Neuronal stem cell (in vitro differentiated cells): ENCODE data around the gene AGO4.

Source experiments
- DNase-seq: peaks from one replicate; pipeline ENCODE4 v3.0.0-alpha.2; 2013; ENCODE audit warnings: low spot score
- H2AFZ ChIP-seq: one replicate; pipeline ENCODE4 v1.6.1; 2013; ENCODE audit warnings: mild to moderate bottlenecking, low read length, inconsistent platforms
- H2AK5ac ChIP-seq: 2 replicates; pipeline ENCODE4 v1.6.1; 2013; ENCODE audit warnings: low read depth, mild to moderate bottlenecking, inconsistent platforms, low read length, moderate library complexity, mixed read lengths
- H2BK120ac ChIP-seq: 2 replicates; pipeline ENCODE4 v1.6.1; 2013; ENCODE audit warnings: low read depth, mild to moderate bottlenecking, inconsistent platforms, low read length, moderate library complexity, mixed read lengths
- H2BK12ac ChIP-seq: one replicate; pipeline ENCODE4 v1.6.1; 2013; ENCODE audit warnings: low read length, inconsistent platforms
- H2BK15ac ChIP-seq: 2 replicates; pipeline ENCODE4 v1.6.1; 2013; ENCODE audit warnings: mild to moderate bottlenecking, low read length, inconsistent platforms, mixed read lengths
- H2BK5ac ChIP-seq: one replicate; pipeline ENCODE4 v1.6.1; 2013; ENCODE audit warnings: inconsistent platforms, mild to moderate bottlenecking, low read length, moderate library complexity
- H3K14ac ChIP-seq: one replicate; pipeline ENCODE4 v1.6.1; 2013; ENCODE audit warnings: low read length, inconsistent platforms
- H3K18ac ChIP-seq: 2 replicates; pipeline ENCODE4 v1.6.1; 2013; ENCODE audit warnings: low read length, inconsistent platforms
- H3K23ac ChIP-seq: 2 replicates; pipeline ENCODE4 v1.6.1; 2013; ENCODE audit warnings: low read depth, mild to moderate bottlenecking, mixed read lengths, low read length, inconsistent platforms; ENCODE audit not compliant: poor library complexity
- H3K27ac ChIP-seq: replicated peaks from 3 replicates; pipeline ENCODE4 v1.5.1; 2013; ENCODE audit warnings: low read length, inconsistent platforms
- H3K27me3 ChIP-seq, 3 experiments: 2 replicates each; pipeline ENCODE4 v1.6.1; 2013; ENCODE audit warnings: low read length in 3 of 3, mild to moderate bottlenecking in 2 of 3, inconsistent platforms in 1 of 3, low read depth in 1 of 3, mixed read lengths in 1 of 3, moderate library complexity in 1 of 3; ENCODE audit not compliant: control insufficient read depth in 3 of 3, insufficient read depth in 3 of 3
- H3K36me3 ChIP-seq, 2 donors: replicated peaks in 1 of 2; 2 replicates each; pipeline ENCODE4 v1.6.1; 2013; ENCODE audit warnings: low read length in 2 of 2; ENCODE audit not compliant: control insufficient read depth in 2 of 2, insufficient read depth in 2 of 2
- H3K4ac ChIP-seq: 2 replicates; pipeline ENCODE4 v1.6.1; 2013; ENCODE audit warnings: inconsistent platforms, mild to moderate bottlenecking, low read length, moderate library complexity
- H3K4me1 ChIP-seq, 2 donors: 1 replicate in 1 of 2; 2 replicates in 1 of 2; pipeline ENCODE4 v1.6.1; 2013; ENCODE audit warnings: low read length in 2 of 2, low read depth in 1 of 2; ENCODE audit not compliant: control insufficient read depth in 2 of 2, insufficient read depth in 1 of 2
- H3K4me2 ChIP-seq: one replicate; pipeline ENCODE4 v1.6.1; 2013; ENCODE audit warnings: mild to moderate bottlenecking, low read length, inconsistent platforms; ENCODE audit not compliant: insufficient read depth, poor library complexity, severe bottlenecking
- H3K4me3 ChIP-seq, 2 donors: 2 replicates each; pipeline ENCODE4 v1.5.1; 2013; ENCODE audit warnings: low read length in 2 of 2, mild to moderate bottlenecking in 2 of 2, inconsistent platforms in 1 of 2, moderate library complexity in 1 of 2
- H3K79me1 ChIP-seq: one replicate; pipeline ENCODE4 v1.6.1; 2013; ENCODE audit warnings: low read depth, mild to moderate bottlenecking, inconsistent platforms, low read length, moderate library complexity
- H3K9ac ChIP-seq: one replicate; pipeline ENCODE4 v1.6.1; 2013; ENCODE audit warnings: mild to moderate bottlenecking, low read depth, low read length, inconsistent platforms; ENCODE audit not compliant: poor library complexity
- H3K9me3 ChIP-seq, 2 donors: replicated peaks in 1 of 2; 2 replicates each; pipeline versions ENCODE3 to v1.6.1; 2013; ENCODE audit warnings: low read length in 2 of 2, mild to moderate bottlenecking in 2 of 2, inconsistent platforms in 1 of 2, low read depth in 1 of 2, mixed read lengths in 1 of 2, moderate library complexity in 1 of 2; ENCODE audit not compliant: control insufficient read depth in 2 of 2, insufficient read depth in 1 of 2
- H4K8ac ChIP-seq: one replicate; pipeline ENCODE4 v1.6.1; 2013; ENCODE audit warnings: low read depth, mild to moderate bottlenecking, inconsistent platforms, low read length, moderate library complexity
- H4K91ac ChIP-seq: one replicate; pipeline ENCODE4 v1.6.1; 2013; ENCODE audit warnings: low read length, low read depth, mild to moderate bottlenecking, inconsistent platforms; ENCODE audit not compliant: poor library complexity
- WGBS, 2 donors: extraction: QIAGEN DNeasy Blood & Tissue Kit; methylation state at CpG; one replicate each; pipeline ENCODE4 v1.1.7; 2013; ENCODE audit warnings: missing lambda C conversion rate in 2 of 2, mixed read lengths in 1 of 2; ENCODE audit not compliant: insufficient read length in 2 of 2, insufficient replicate concordance in 1 of 2; ENCODE audit errors: extremely low coverage in 2 of 2; 5-methylcytosine and 5-hydroxymethylcytosine counted together

Gene AGO4

GRCh38 chr1:35894183-35894582, 86.4 kb downstream of the AGO4 start:
- H3K36me3 ChIP-seq, result peaks cover 26 to 97% of the 10 kb centered on the region in 2 donors

GRCh38 chr1:35894656-35895055, 86.8 kb downstream of the AGO4 start:
- Histone ChIP-seq H3K4me2 (no peak overlapping the region), H3K9ac (no peak overlapping the region), H3K23ac (no peak overlapping the region), H2AFZ (no peak overlapping the region), H4K91ac (no peak overlapping the region), H3K18ac (no peak overlapping the region), H2BK12ac (no peak overlapping the region), H3K14ac (no peak overlapping the region), H3K27ac (no peak overlapping the region), H3K4ac (no peak overlapping the region), H2BK15ac (no peak overlapping the region), H3K4me3 (no peak overlapping the region), H2BK120ac (no peak overlapping the region), H4K8ac (no peak overlapping the region), H3K36me3 (peaks cover 25 to 98% of the 10 kb centered on the region in 2 donors), H3K9me3 (no peaks in the 10 kb centered on the region), H2BK5ac (no peak overlapping the region), H3K4me1 (no peaks in the 10 kb centered on the region), H3K79me1 (peaks cover 2% of the 10 kb centered on the region), H2AK5ac (no peak overlapping the region), H3K27me3 (no peaks in the 10 kb centered on the region)
- no CpG with 5 or more reads among the region's 1 CpG for WGBS, 2 donors
- no peak for DNase-seq

More at GRCh38 chr1:35894183-35894582, 86.4 kb downstream of the AGO4 start:
- H3K14ac ChIP-seq, result no peak overlapping the region
- H3K18ac ChIP-seq, result no peak overlapping the region
- H3K9me3 ChIP-seq, result no peaks in the 10 kb centered on the region
- H3K23ac ChIP-seq, result no peak overlapping the region
- no peak overlapping the region for H3K4ac ChIP-seq
- H2BK5ac ChIP-seq, result no peak overlapping the region
- WGBS, 2 donors, result no CpG with 5 or more reads among the region's 6 CpGs
- no peak overlapping the region for H2BK12ac ChIP-seq
- peaks cover 4% of the 10 kb centered on the region for H3K79me1 ChIP-seq
- H3K27ac ChIP-seq, result no peak overlapping the region
- H2BK15ac ChIP-seq, result no peak overlapping the region
- no peak overlapping the region for H3K4me2 ChIP-seq
- no peak overlapping the region for H2AFZ ChIP-seq
- no peak overlapping the region for H2AK5ac ChIP-seq
- H3K4me3 ChIP-seq, result no peak overlapping the region
- no peak overlapping the region for H3K9ac ChIP-seq
- H3K27me3 ChIP-seq, result no peaks in the 10 kb centered on the region
- no peaks in the 10 kb centered on the region for H3K4me1 ChIP-seq
- DNase-seq, result no peak
- H4K91ac ChIP-seq, result no peak overlapping the region
- H4K8ac ChIP-seq, result no peak overlapping the region
- no peak overlapping the region for H2BK120ac ChIP-seq

- Histone ChIP-seq H3K4me1 (no peaks in the 10 kb centered on the region), H3K27ac (no peak overlapping the region)
Measured at GRCh38 chr1:35899941-35900340, 92.1 kb downstream of the AGO4 start.

GRCh38 chr1:35901235-35901634, 93.4 kb downstream of the AGO4 start:
- no CpG with 5 or more reads among the region's 9 CpGs for WGBS, 2 donors

More at GRCh38 chr1:35899941-35900340, 92.1 kb downstream of the AGO4 start:
- H4K91ac ChIP-seq, result no peak overlapping the region
- H3K36me3 ChIP-seq, result peaks cover 18 to 93% of the 10 kb centered on the region in 2 donors
- no peak overlapping the region for H2BK5ac ChIP-seq
- no peak overlapping the region for H3K14ac ChIP-seq
- no peak for DNase-seq
- H3K27me3 ChIP-seq, result no peaks in the 10 kb centered on the region
- no peak overlapping the region for H3K4me3 ChIP-seq
- H2AK5ac ChIP-seq, result no peak overlapping the region
- H3K79me1 ChIP-seq, result no peaks in the 10 kb centered on the region
- H4K8ac ChIP-seq, result no peak overlapping the region
- no peaks in the 10 kb centered on the region for H3K9me3 ChIP-seq
- no peak overlapping the region for H2BK12ac ChIP-seq
- no peak overlapping the region for H3K4me2 ChIP-seq
- H2AFZ ChIP-seq, result no peak overlapping the region
- no peak overlapping the region for H3K18ac ChIP-seq
- no peak overlapping the region for H3K4ac ChIP-seq
- H2BK120ac ChIP-seq, result no peak overlapping the region
- H3K9ac ChIP-seq, result no peak overlapping the region
- no peak overlapping the region for H2BK15ac ChIP-seq
- H3K23ac ChIP-seq, result no peak overlapping the region

More at GRCh38 chr1:35901235-35901634, 93.4 kb downstream of the AGO4 start:
- Histone ChIP-seq H3K9ac (no peak overlapping the region), H3K4me3 (no peak overlapping the region), H3K4me1 (no peaks in the 10 kb centered on the region), H2BK120ac (no peak overlapping the region), H3K27ac (no peak overlapping the region), H3K9me3 (no peaks in the 10 kb centered on the region), H3K4me2 (no peak overlapping the region), H2AFZ (no peak overlapping the region), H3K4ac (no peak overlapping the region), H3K18ac (no peak overlapping the region), H4K8ac (no peak overlapping the region), H2BK12ac (no peak overlapping the region), H2AK5ac (no peak overlapping the region), H3K36me3 (peaks cover 18 to 95% of the 10 kb centered on the region in 2 donors), H3K23ac (no peak overlapping the region), H4K91ac (no peak overlapping the region), H2BK15ac (no peak overlapping the region), H3K79me1 (no peaks in the 10 kb centered on the region), H3K27me3 (no peaks in the 10 kb centered on the region), H2BK5ac (no peak overlapping the region), H3K14ac (no peak overlapping the region)
- no peak for DNase-seq
